ENCODE results near the gene TNIP1.

TNIP1 gene

GRCh38 chr5:151003503-151003860 is 77.4 kb downstream of the TNIP1 start:
- H3K4me3 Mint-ChIP-seq = no peak overlapping the region
- no peaks in the 10 kb centered on the region for H3K9me3 Mint-ChIP-seq
- intact Hi-C loops (cut with micrococcal nuclease) = loop anchor here (2.0 kb wide), 1 partner anchor 43 kb away; no protein-coding TSS in a partner anchor
- H3K4me1 Mint-ChIP-seq (ENCODE audit: low read depth) = peaks cover 32% of the 10 kb centered on the region
- H3K27ac Mint-ChIP-seq = no peak overlapping the region
- peaks cover 1% of the 10 kb centered on the region for H3K27me3 Mint-ChIP-seq
- H3K36me3 Mint-ChIP-seq (ENCODE audit: low read depth) = no peaks in the 10 kb centered on the region

GRCh38 chr5:151002681-151003502 is 77.9 kb downstream of the TNIP1 start:
- intact Hi-C loops (cut with micrococcal nuclease) = loop anchor here (1.0 to 2.0 kb wide), 3 partner anchors 44 to 161 kb away; no protein-coding TSS in a partner anchor

GRCh38 chr5:151002250-151002649 is 78.6 kb downstream of the TNIP1 start:
- H3K27me3 Mint-ChIP-seq = peaks cover 1% of the 10 kb centered on the region
- H3K27ac Mint-ChIP-seq = no peak overlapping the region
- H3K9me3 Mint-ChIP-seq = no peaks in the 10 kb centered on the region
- intact Hi-C loops (cut with micrococcal nuclease) = loop anchor here (1.0 to 2.0 kb wide), 3 partner anchors 45 to 162 kb away; no protein-coding TSS in a partner anchor
- no peak overlapping the region for H3K4me3 Mint-ChIP-seq
- peaks cover 20% of the 10 kb centered on the region for H3K4me1 Mint-ChIP-seq (ENCODE audit: low read depth)
- no peaks in the 10 kb centered on the region for H3K36me3 Mint-ChIP-seq (ENCODE audit: low read depth)

More at GRCh38 chr5:151002681-151003502, 77.9 kb downstream of the TNIP1 start:
- Mint-ChIP-seq H3K4me1 (ENCODE audit: low read depth) (peaks cover 27% of the 10 kb centered on the region), H3K4me3 (no peak overlapping the region), H3K9me3 (no peaks in the 10 kb centered on the region), H3K27me3 (peaks cover 1% of the 10 kb centered on the region), H3K36me3 (ENCODE audit: low read depth) (no peaks in the 10 kb centered on the region), H3K27ac (no peak overlapping the region)

- no peaks in the 10 kb centered on the region for H3K9me3 Mint-ChIP-seq
- H3K4me1 Mint-ChIP-seq (ENCODE audit: low read depth) = peaks cover 14% of the 10 kb centered on the region
- H3K4me3 Mint-ChIP-seq = no peak overlapping the region
- H3K36me3 Mint-ChIP-seq (ENCODE audit: low read depth) = no peaks in the 10 kb centered on the region
- no peak overlapping the region for H3K27ac Mint-ChIP-seq
- intact Hi-C loops (cut with micrococcal nuclease) = no loop called here
- H3K27me3 Mint-ChIP-seq = peaks cover 1% of the 10 kb centered on the region
Observed at GRCh38 chr5:151001436-151001835, 79.4 kb downstream of the TNIP1 start.

- Mint-ChIP-seq H3K36me3 (ENCODE audit: low read depth) (no peaks in the 10 kb centered on the region), H3K27me3 (peaks cover 1% of the 10 kb centered on the region), H3K9me3 (no peaks in the 10 kb centered on the region), H3K4me1 (ENCODE audit: low read depth) (no peaks in the 10 kb centered on the region), H3K27ac (no peak overlapping the region), H3K4me3 (no peak overlapping the region)
- intact Hi-C loops (cut with micrococcal nuclease) = no loop called here
Observed at GRCh38 chr5:150999704-151000442, 81.0 kb downstream of the TNIP1 start.

GRCh38 chr5:150993826-150994412 is 86.9 kb downstream of the TNIP1 start:
- H3K4me1 Mint-ChIP-seq (ENCODE audit: low read depth) = no peaks in the 10 kb centered on the region
- H3K4me3 Mint-ChIP-seq = no peak overlapping the region
- intact Hi-C loops (cut with micrococcal nuclease) = no loop called here
- peaks cover 30% of the 10 kb centered on the region for H3K9me3 Mint-ChIP-seq
- H3K36me3 Mint-ChIP-seq (ENCODE audit: low read depth) = no peaks in the 10 kb centered on the region
- H3K27ac Mint-ChIP-seq = no peak overlapping the region
- H3K27me3 Mint-ChIP-seq = peaks cover 5% of the 10 kb centered on the region

GRCh38 chr5:150993422-150993821 is 87.4 kb downstream of the TNIP1 start:
- Mint-ChIP-seq H3K4me3 (no peak overlapping the region), H3K36me3 (ENCODE audit: low read depth) (no peaks in the 10 kb centered on the region), H3K9me3 (peaks cover 30% of the 10 kb centered on the region), H3K27ac (no peak overlapping the region), H3K4me1 (ENCODE audit: low read depth) (no peaks in the 10 kb centered on the region), H3K27me3 (peaks cover 4% of the 10 kb centered on the region)
- intact Hi-C loops (cut with micrococcal nuclease) = no loop called here

- peaks cover 4% of the 10 kb centered on the region for H3K27me3 Mint-ChIP-seq
- H3K4me1 Mint-ChIP-seq (ENCODE audit: low read depth) = no peaks in the 10 kb centered on the region
- H3K36me3 Mint-ChIP-seq (ENCODE audit: low read depth) = no peaks in the 10 kb centered on the region
- intact Hi-C loops (cut with micrococcal nuclease) = no loop called here
- H3K4me3 Mint-ChIP-seq = no peak overlapping the region
- peaks cover 30% of the 10 kb centered on the region for H3K9me3 Mint-ChIP-seq
- no peak overlapping the region for H3K27ac Mint-ChIP-seq
Observed at GRCh38 chr5:150992705-150993104, 88.1 kb downstream of the TNIP1 start.

GRCh38 chr5:150989695-150990094 is 91.1 kb downstream of the TNIP1 start:
- Mint-ChIP-seq H3K27me3 (peaks cover 6% of the 10 kb centered on the region), H3K4me3 (no peak overlapping the region), H3K36me3 (ENCODE audit: low read depth) (no peaks in the 10 kb centered on the region), H3K27ac (no peak overlapping the region), H3K9me3 (peaks cover 30% of the 10 kb centered on the region), H3K4me1 (ENCODE audit: low read depth) (no peaks in the 10 kb centered on the region)
- intact Hi-C loops (cut with micrococcal nuclease) = no loop called here

- Mint-ChIP-seq H3K4me3 (no peak overlapping the region), H3K36me3 (ENCODE audit: low read depth) (no peaks in the 10 kb centered on the region), H3K4me1 (ENCODE audit: low read depth) (no peaks in the 10 kb centered on the region), H3K27me3 (peaks cover 6% of the 10 kb centered on the region), H3K9me3 (peaks cover 23% of the 10 kb centered on the region), H3K27ac (no peak overlapping the region)
- intact Hi-C loops (cut with micrococcal nuclease) = no loop called here
Observed at GRCh38 chr5:150987746-150988145, 93.1 kb downstream of the TNIP1 start.
